IMR-90 (cell line): ENCODE results near the gene FOXO1. TPM values are rescaled to one million over a fixed set of nuclear protein-coding genes. Genes with fewer than 3 reads are reported as not detected.

Experiments used
- ATAC-seq: fragments of 200-7000 bp; cut with Tn5 transposase; 2 replicates; pipeline ENCODE4 v1.9.1; 2020; ENCODE audit warnings: low read depth, mild to moderate bottlenecking, moderate library complexity
- BruUV-seq: library from RNA; stranded (reverse); fragments of 400-500 nt; replicated peaks from 2 replicates; lab custom pipeline; 2021; lab: Mats Ljungman, UMichigan
- CTCF ChIA-PET: fragments of 300-600 bp; formaldehyde crosslinking; extraction: SDS; loops from one replicate; lab custom pipeline; 2021; ENCODE audit warnings: antibody characterized with exemption; lab: Yijun Ruan, JAX
- POLR2A ChIA-PET: fragments of 300-600 bp; sonication (Branson Sonifier 250); formaldehyde crosslinking; loops from one replicate; lab custom pipeline; 2022; ENCODE audit warnings: antibody characterized with exemption; ENCODE audit not compliant: unreplicated experiment; lab: Charles Lee
- DNase-seq: peaks from one replicate; pipeline ENCODE4 v3.0.0; 2013
- H2AFZ ChIP-seq: replicated peaks from 2 replicates; pipeline ENCODE3; 2013; ENCODE audit warnings: low read length, mild to moderate bottlenecking; ENCODE audit not compliant: poor library complexity
- H2AK5ac ChIP-seq: 2 replicates; pipeline ENCODE4 v1.6.1; 2013; ENCODE audit warnings: low read depth, low read length, inconsistent platforms
- H2AK9ac ChIP-seq: replicated peaks from 2 replicates; pipeline ENCODE3; 2013; ENCODE audit warnings: mild to moderate bottlenecking, low read depth, low read length, moderate library complexity; ENCODE audit not compliant: poor library complexity
- H2BK120ac ChIP-seq: 2 replicates; pipeline ENCODE4 v1.6.1; 2013; ENCODE audit warnings: low read depth, low read length, inconsistent platforms
- H2BK15ac ChIP-seq: 3 replicates; pipeline ENCODE4 v1.6.1; 2013; ENCODE audit warnings: low read depth, low read length, inconsistent platforms
- H2BK20ac ChIP-seq: 2 replicates; pipeline ENCODE4 v1.6.1; 2013; ENCODE audit warnings: low read depth, mild to moderate bottlenecking, inconsistent platforms, low read length, moderate library complexity
- H2BK5ac ChIP-seq: 2 replicates; pipeline ENCODE4 v1.6.1; 2013; ENCODE audit warnings: mild to moderate bottlenecking, low read depth, low read length, inconsistent platforms; ENCODE audit not compliant: poor library complexity, severe bottlenecking
- H3K14ac ChIP-seq: replicated peaks from 2 replicates; pipeline ENCODE4 v1.6.1; 2013; ENCODE audit warnings: low read depth, low read length, inconsistent platforms
- H3K18ac ChIP-seq: 2 replicates; pipeline ENCODE4 v1.6.1; 2013; ENCODE audit warnings: low read depth, low read length, control low read depth
- H3K23ac ChIP-seq: 2 replicates; pipeline ENCODE4 v1.6.1; 2013; ENCODE audit warnings: low read depth, low read length, inconsistent platforms
- H3K27ac ChIP-seq: 2 replicates; pipeline ENCODE4 v1.5.1; 2013; ENCODE audit warnings: mild to moderate bottlenecking, control low read depth, low read length; ENCODE audit not compliant: insufficient read depth
- H3K27me3 ChIP-seq: 2 replicates; pipeline ENCODE4 v1.6.1; 2013; ENCODE audit warnings: low read length; ENCODE audit not compliant: control insufficient read depth, insufficient read depth
- H3K36me3 ChIP-seq: 2 replicates; pipeline ENCODE4 v1.6.1; 2013; ENCODE audit warnings: low read length, mixed read lengths; ENCODE audit not compliant: control insufficient read depth, insufficient read depth
- H3K4ac ChIP-seq: 2 replicates; pipeline ENCODE4 v1.6.1; 2013; ENCODE audit warnings: low read depth, low read length, inconsistent platforms
- H3K4me1 ChIP-seq: 2 replicates; pipeline ENCODE4 v1.6.1; 2013; ENCODE audit warnings: low read length, mixed read lengths; ENCODE audit not compliant: control insufficient read depth, insufficient read depth
- H3K4me2 ChIP-seq: 2 replicates; pipeline ENCODE4 v1.6.1; 2013; ENCODE audit warnings: low read depth, mild to moderate bottlenecking, control low read depth, low read length, moderate library complexity
- H3K4me3 ChIP-seq: 2 replicates; pipeline ENCODE4 v1.5.1; 2013; ENCODE audit warnings: low read depth, mild to moderate bottlenecking, control low read depth, low read length, moderate library complexity; ENCODE audit not compliant: insufficient read depth
- H3K56ac ChIP-seq: 2 replicates; pipeline ENCODE4 v1.6.1; 2013; ENCODE audit warnings: low read length, inconsistent platforms; ENCODE audit not compliant: insufficient read depth; ENCODE audit errors: extremely low read depth
- H3K79me1 ChIP-seq, 2 experiments: 2 replicates each; pipeline ENCODE4 v1.6.1; 2013; ENCODE audit warnings: low read length in 2 of 2, inconsistent platforms in 1 of 2, low read depth in 1 of 2
- H3K9ac ChIP-seq: 2 replicates; pipeline ENCODE4 v1.6.1; 2013; ENCODE audit warnings: low read depth, low read length, control low read depth
- H3K9me1 ChIP-seq: 2 replicates; pipeline ENCODE4 v1.6.1; 2013; ENCODE audit warnings: low read length, inconsistent platforms; ENCODE audit not compliant: insufficient read depth
- H3K9me3 ChIP-seq: 2 replicates; pipeline ENCODE4 v1.6.1; 2013; ENCODE audit warnings: low read length; ENCODE audit not compliant: control insufficient read depth, insufficient read depth
- H4K20me1 ChIP-seq: 2 replicates; pipeline ENCODE4 v1.6.1; 2013; ENCODE audit warnings: low read length, inconsistent platforms; ENCODE audit not compliant: insufficient read depth
- H4K5ac ChIP-seq: 2 replicates; pipeline ENCODE4 v1.6.1; 2013; ENCODE audit warnings: mild to moderate bottlenecking, low read depth, low read length, control low read depth
- H4K8ac ChIP-seq, 2 experiments: 2 replicates each; pipeline ENCODE4 v1.6.1; 2013; ENCODE audit warnings: low read depth in 2 of 2, low read length in 2 of 2, control low read depth in 1 of 2, inconsistent platforms in 1 of 2
- H4K91ac ChIP-seq: 2 replicates; pipeline ENCODE4 v1.6.1; 2013; ENCODE audit warnings: low read depth, low read length, inconsistent platforms; ENCODE audit not compliant: insufficient read depth
- CEBPB ChIP-seq: IDR thresholded peaks from 2 replicates; pipeline ENCODE4 v1.6.1; 2012; ENCODE audit warnings: low read depth, low read length, improper control_type of control experiment
- CHD1 ChIP-seq: IDR thresholded peaks from 2 replicates; pipeline ENCODE4 v1.6.1; 2012; ENCODE audit warnings: low read depth, low read length, improper control_type of control experiment
- CTCF ChIP-seq: conservative IDR thresholded peaks from 2 replicates; pipeline ENCODE4 v1.5.1; 2012; ENCODE audit warnings: mild to moderate bottlenecking, low read depth, low read length, improper control_type of control experiment
- ELK1 ChIP-seq: fragments of 150-350 bp; IDR thresholded peaks from 2 replicates; pipeline ENCODE4 v1.6.1; 2016; ENCODE audit warnings: low read depth, mild to moderate bottlenecking, low read length, moderate library complexity, borderline replicate concordance
- MAFK ChIP-seq: IDR thresholded peaks from 2 replicates; pipeline ENCODE4 v1.6.1; 2012; ENCODE audit warnings: low read depth, low read length, improper control_type of control experiment
- MAZ ChIP-seq: IDR thresholded peaks from 2 replicates; pipeline ENCODE4 v1.6.1; 2012; ENCODE audit warnings: low read depth, mild to moderate bottlenecking, low read length, improper control_type of control experiment, moderate library complexity, borderline replicate concordance
- MXI1 ChIP-seq: IDR thresholded peaks from 2 replicates; pipeline ENCODE4 v1.6.1; 2012; ENCODE audit warnings: low read depth, mild to moderate bottlenecking, low read length, moderate library complexity, borderline replicate concordance
- NFE2L2 ChIP-seq: fragments of 150-350 bp; IDR thresholded peaks from 2 replicates; pipeline ENCODE4 v1.6.1; 2016; ENCODE audit warnings: low read depth, mild to moderate bottlenecking, low read length
- RAD21 ChIP-seq: IDR thresholded peaks from 2 replicates; pipeline ENCODE4 v1.6.1; 2012; ENCODE audit warnings: low read length, improper control_type of control experiment
- SMC3 ChIP-seq: fragments of 150-350 bp; IDR thresholded peaks from 2 replicates; pipeline ENCODE4 v1.6.1; 2016; ENCODE audit warnings: low read depth, mild to moderate bottlenecking, antibody characterized with exemption, low read length, moderate library complexity
- WGBS, 2 experiments: methylation state at CpG; one replicate each; pipeline versions ENCODE4 v1.1.5 to v1.1.7; 2013; ENCODE audit warnings: missing lambda C conversion rate in 2 of 2; ENCODE audit not compliant: insufficient read length in 1 of 2; ENCODE audit errors: extremely low coverage in 2 of 2; 5-methylcytosine and 5-hydroxymethylcytosine counted together
- dilution Hi-C: fragments of 300-500 bp; cut with HindIII; formaldehyde crosslinking; loops from one replicate; pipeline ENCODE4 v1.14.3; 2018; ENCODE audit warnings: low sequenced_read_pairs; ENCODE audit not compliant: unreplicated experiment
- in situ Hi-C: fragments of 300-500 bp; cut with MboI; formaldehyde crosslinking; loops from 3 replicates; pipeline ENCODE4 v1.14.3; 2019; ENCODE audit warnings: low sequenced_read_pairs, inconsistent platforms, mixed read lengths
- intact Hi-C: fragments of 100-400 bp; cut with micrococcal nuclease; formaldehyde crosslinking; loops from 2 replicates; pipeline ENCODE4 v1.10.0; 2022
- polyA plus RNA-seq, 3 experiments: library from polyadenylated mRNA; depleted of rRNA; stranded (reverse); fragments of >200 nt; gene quantifications; 2 replicates each; pipeline ENCODE4 v1.2.3, GENCODE V29; 2012; ENCODE audit warnings: low replicate concordance in 1 of 3
- total RNA-seq: library from RNA; depleted of rRNA; stranded (reverse); fragments of >200 nt; gene quantifications from 2 replicates; pipeline ENCODE4 v1.2.3, GENCODE V29; 2012

FOXO1 gene
- total and polyA plus RNA-seq, 2 of the 4 experiments (the other 2 are of a cell fraction), result 0.12 to 0.18 TPM

- Histone ChIP-seq H2AK9ac (no peak overlapping the region), H2BK20ac (no peak overlapping the region), H2BK5ac (no peak overlapping the region), H4K20me1 (no peaks in the 10 kb centered on the region), H3K36me3 (no peaks in the 10 kb centered on the region), H3K4me3 (no peak overlapping the region), H2AK5ac (no peak overlapping the region), H2AFZ (no peak overlapping the region), H3K9ac (no peak overlapping the region), H2BK15ac (no peak overlapping the region), H2BK120ac (no peak overlapping the region), H3K27ac (no peak overlapping the region), H3K79me1 (no peaks in the 10 kb centered on the region), H3K18ac (no peak overlapping the region), H3K9me3 (no peaks in the 10 kb centered on the region), H4K5ac (no peak overlapping the region), H3K4ac (no peak overlapping the region), H3K4me2 (no peak overlapping the region), H4K8ac (no peak overlapping the region), H4K91ac (no peak overlapping the region), H3K27me3 (peaks cover under 1% of the 10 kb centered on the region; the same call in 1 of the 2 replicates), H3K56ac (no peak overlapping the region), H3K23ac (no peak overlapping the region), H3K4me1 (no peaks in the 10 kb centered on the region), H3K9me1 (no peaks in the 10 kb centered on the region), H3K14ac (no peak overlapping the region)
- intact Hi-C loops, result no loop called here
- WGBS, 2 experiments, result no CpG with 5 or more reads among the region's 1 CpG
- ChIA-PET POLR2A (no interaction called here), CTCF (no interaction called here)
- no peak for ATAC-seq
- dilution Hi-C loops, result no loop called here
- in situ Hi-C loops, result no loop called here
- BruUV-seq, result no TSS peak
- TF ChIP-seq MAZ (no peak), NFE2L2 (no peak), SMC3 (no peak), CEBPB (no peak), RAD21 (no peak), CHD1 (no peak), MAFK (no peak), MXI1 (no peak), ELK1 (no peak), CTCF (no peak)
- no peak for DNase-seq
Observed at GRCh38 chr13:40558656-40559055, 107.8 kb downstream of the FOXO1 start.
